ENCODE results near the gene SPATA31C2.
"Not testable (repeated sequence)": the region's sequence is repeated elsewhere in the genome, so short reads cannot be mapped to it uniquely, and the experiment has no call there.

SPATA31C2 gene

DNA sequence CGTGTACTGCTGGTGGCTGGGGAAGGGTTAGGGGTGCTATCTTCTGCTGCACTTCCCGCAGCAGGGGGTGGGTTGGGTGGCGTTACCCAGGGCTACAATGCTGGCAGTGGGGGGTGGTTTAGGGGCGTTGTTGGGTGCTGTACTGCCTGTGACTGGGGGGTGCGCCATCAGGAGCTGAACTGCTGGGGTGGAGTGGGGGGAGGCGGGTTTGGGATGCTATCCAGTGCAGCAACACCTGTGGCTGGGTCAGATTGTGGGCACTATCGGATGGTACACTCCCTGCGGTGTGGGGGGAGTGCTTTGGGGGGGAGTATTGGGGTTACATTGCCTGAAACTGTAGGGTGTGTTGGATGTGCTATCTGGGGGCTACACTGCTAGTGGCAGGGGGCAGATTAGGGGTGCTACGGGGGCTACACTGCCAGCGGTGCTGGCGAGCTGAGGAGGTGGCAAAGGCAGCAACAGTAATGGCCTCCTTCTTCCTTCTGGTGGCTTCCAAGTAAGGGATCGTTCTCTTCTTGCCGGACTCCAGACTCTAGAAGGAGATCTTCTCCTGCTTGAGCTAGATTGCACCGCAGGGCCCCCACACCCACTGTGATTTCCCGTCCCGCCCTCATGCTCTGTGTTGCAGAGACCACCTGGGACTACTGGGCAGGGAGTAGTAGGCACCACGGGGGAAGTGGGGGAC lies 23.9 kb downstream of the SPATA31C2 start:
- H3K4me3 ChIP-seq (ENCODE audit: low read length); H3K27ac ChIP-seq (ENCODE audit: low read depth, low read length); H3K36me3 ChIP-seq (ENCODE audit: control insufficient read depth, insufficient read depth, low read length); H3K9ac ChIP-seq (ENCODE audit: low read length); H3K27me3 ChIP-seq (ENCODE audit: control insufficient read depth, insufficient read depth, low read length); H3K4me1 ChIP-seq (ENCODE audit: control insufficient read depth, insufficient read depth, low read length): not testable (repeated sequence)

- H3K4me3 ChIP-seq (ENCODE audit: low read length); H3K4me1 ChIP-seq (ENCODE audit: control insufficient read depth, insufficient read depth, low read length); H3K27me3 ChIP-seq (ENCODE audit: control insufficient read depth, insufficient read depth, low read length); H3K9ac ChIP-seq (ENCODE audit: low read length); H3K36me3 ChIP-seq (ENCODE audit: control insufficient read depth, insufficient read depth, low read length); H3K27ac ChIP-seq (ENCODE audit: low read depth, low read length): not testable (repeated sequence)
Measured at GRCh38 chr9:88113156-88114130, 24.8 kb downstream of the SPATA31C2 start.

DNA sequence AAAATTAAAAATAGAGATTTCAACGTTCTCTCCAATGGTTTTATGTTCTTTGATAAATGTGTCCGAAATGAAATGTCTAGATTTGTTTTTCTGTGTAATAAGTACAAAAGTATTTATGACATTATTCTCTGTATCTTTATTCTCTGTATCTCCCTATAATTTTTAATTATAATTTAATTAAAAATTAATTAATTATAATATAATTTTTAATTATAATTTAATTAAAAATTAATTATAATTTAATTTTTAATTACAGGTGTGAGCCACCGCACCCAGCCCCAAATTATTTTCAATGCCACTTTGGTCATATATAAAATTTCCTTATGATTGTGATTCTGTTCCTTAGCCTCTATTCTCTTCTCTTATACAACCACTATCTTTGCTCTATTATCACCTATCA lies 28.2 kb downstream of the SPATA31C2 start:
- no peak overlapping the region for H3K4me3 ChIP-seq (ENCODE audit: low read length)
- no peaks in the 10 kb centered on the region for H3K4me1 ChIP-seq (ENCODE audit: control insufficient read depth, insufficient read depth, low read length)
- peaks cover 2% of the 10 kb centered on the region for H3K27me3 ChIP-seq (ENCODE audit: control insufficient read depth, insufficient read depth, low read length)
- H3K27ac ChIP-seq (ENCODE audit: low read depth, low read length), result no peak overlapping the region
- H3K36me3 ChIP-seq (ENCODE audit: control insufficient read depth, insufficient read depth, low read length), result no peaks in the 10 kb centered on the region
- no peak overlapping the region for H3K9ac ChIP-seq (ENCODE audit: low read length)

DNA sequence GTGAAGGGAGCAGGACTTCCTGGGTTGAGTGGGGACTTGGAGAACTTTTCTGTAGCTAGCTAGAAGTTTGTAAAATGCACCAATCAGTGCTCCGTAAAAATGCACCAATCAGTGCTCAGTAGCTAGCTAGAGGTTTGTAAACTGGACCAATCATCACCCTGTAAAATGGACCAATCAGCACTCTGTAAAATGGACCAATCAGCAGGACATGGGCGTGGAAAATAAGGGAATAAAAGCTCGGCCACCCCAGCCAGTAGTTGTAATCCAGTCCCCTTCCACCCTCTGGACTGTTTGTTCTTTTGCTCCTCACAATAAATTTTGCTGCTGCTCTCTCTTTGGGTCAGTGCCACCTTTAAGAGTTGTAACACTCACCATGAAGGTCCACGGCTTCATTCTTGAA lies 29.5 kb downstream of the SPATA31C2 start:
- Histone ChIP-seq H3K27ac (ENCODE audit: low read depth, low read length) (no peak overlapping the region), H3K4me1 (ENCODE audit: control insufficient read depth, insufficient read depth, low read length) (no peaks in the 10 kb centered on the region), H3K27me3 (ENCODE audit: control insufficient read depth, insufficient read depth, low read length) (peaks cover 2% of the 10 kb centered on the region), H3K36me3 (ENCODE audit: control insufficient read depth, insufficient read depth, low read length) (no peaks in the 10 kb centered on the region), H3K9ac (ENCODE audit: low read length) (no peak overlapping the region), H3K4me3 (ENCODE audit: low read length) (no peak overlapping the region)

GRCh38 chr9:88106492-88106891 lies 31.8 kb downstream of the SPATA31C2 start:
- H3K36me3 ChIP-seq (ENCODE audit: control insufficient read depth, insufficient read depth, low read length), result no peaks in the 10 kb centered on the region
- H3K27ac ChIP-seq (ENCODE audit: low read depth, low read length), result no peak overlapping the region
- H3K4me3 ChIP-seq (ENCODE audit: low read length), result no peak overlapping the region
- peaks cover 2% of the 10 kb centered on the region for H3K27me3 ChIP-seq (ENCODE audit: control insufficient read depth, insufficient read depth, low read length)
- H3K9ac ChIP-seq (ENCODE audit: low read length), result no peak overlapping the region
- no peaks in the 10 kb centered on the region for H3K4me1 ChIP-seq (ENCODE audit: control insufficient read depth, insufficient read depth, low read length)

GRCh38 chr9:88092797-88093331 lies 45.4 kb downstream of the SPATA31C2 start:
- H3K27ac ChIP-seq (ENCODE audit: low read depth, low read length), result no peak overlapping the region
- H3K4me3 ChIP-seq (ENCODE audit: low read length), result no peak overlapping the region
- H3K9ac ChIP-seq (ENCODE audit: low read length), result no peak overlapping the region
- no peaks in the 10 kb centered on the region for H3K27me3 ChIP-seq (ENCODE audit: control insufficient read depth, insufficient read depth, low read length)
- no peaks in the 10 kb centered on the region for H3K36me3 ChIP-seq (ENCODE audit: control insufficient read depth, insufficient read depth, low read length)
- no peaks in the 10 kb centered on the region for H3K4me1 ChIP-seq (ENCODE audit: control insufficient read depth, insufficient read depth, low read length)

DNA sequence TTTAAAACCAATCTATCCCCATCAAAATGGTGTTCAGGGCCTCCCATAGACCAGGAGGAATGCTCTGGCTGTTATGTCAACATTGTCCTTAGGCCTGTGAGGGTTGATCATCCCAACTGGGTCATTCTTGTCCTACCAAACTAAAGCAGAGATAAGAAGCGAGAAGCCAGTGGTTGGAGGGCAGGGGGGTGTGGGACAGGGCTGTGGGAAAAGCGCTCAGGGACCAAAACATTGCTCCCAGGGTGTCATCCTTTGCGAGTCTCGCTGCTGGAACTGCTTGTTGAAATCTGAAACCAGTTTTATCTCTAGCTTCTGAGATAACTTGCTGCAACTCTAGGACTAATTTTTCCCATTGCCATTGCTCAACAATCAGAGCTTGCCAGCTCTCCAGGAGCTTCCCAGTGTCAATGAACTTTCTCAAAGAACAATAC lies 48.1 kb downstream of the SPATA31C2 start:
- H3K4me1 ChIP-seq (ENCODE audit: control insufficient read depth, insufficient read depth, low read length), result no peaks in the 10 kb centered on the region
- H3K27ac ChIP-seq (ENCODE audit: low read depth, low read length), result no peak overlapping the region
- H3K4me3 ChIP-seq (ENCODE audit: low read length), result no peak overlapping the region

DNA sequence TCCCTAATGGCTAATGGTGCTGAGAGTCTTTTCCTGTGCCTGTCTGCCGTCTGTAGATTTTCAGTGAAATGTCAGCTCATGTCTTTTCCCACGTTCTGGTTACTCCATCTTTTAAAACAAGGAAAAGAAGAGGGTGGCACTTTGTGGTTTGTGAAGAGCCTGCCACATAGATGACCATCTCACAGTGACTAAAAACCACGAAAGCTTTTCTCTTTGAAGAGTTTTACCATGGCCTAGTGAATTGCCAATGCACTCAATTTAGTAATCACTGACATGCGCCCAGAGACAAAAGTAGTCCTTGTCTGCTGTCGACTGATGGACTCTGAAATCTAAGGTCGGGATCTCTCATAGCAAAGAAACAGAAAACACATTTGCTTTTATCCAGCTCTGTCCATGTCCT lies 50.4 kb downstream of the SPATA31C2 start:
- Histone ChIP-seq H3K27me3 (ENCODE audit: control insufficient read depth, insufficient read depth, low read length) (no peaks in the 10 kb centered on the region), H3K4me1 (ENCODE audit: control insufficient read depth, insufficient read depth, low read length) (no peaks in the 10 kb centered on the region), H3K36me3 (ENCODE audit: control insufficient read depth, insufficient read depth, low read length) (no peaks in the 10 kb centered on the region), H3K4me3 (ENCODE audit: low read length) (no peak overlapping the region), H3K27ac (ENCODE audit: low read depth, low read length) (no peak overlapping the region), H3K9ac (ENCODE audit: low read length) (no peak overlapping the region)

More for the DNA sequence above, 48.1 kb downstream of the SPATA31C2 start:
- H3K9ac ChIP-seq (ENCODE audit: low read length), result no peak overlapping the region
- H3K27me3 ChIP-seq (ENCODE audit: control insufficient read depth, insufficient read depth, low read length), result no peaks in the 10 kb centered on the region
- H3K36me3 ChIP-seq (ENCODE audit: control insufficient read depth, insufficient read depth, low read length), result no peaks in the 10 kb centered on the region

GRCh38 chr9:88085476-88085875 lies 52.8 kb downstream of the SPATA31C2 start:
- Histone ChIP-seq H3K27me3 (ENCODE audit: control insufficient read depth, insufficient read depth, low read length) (no peaks in the 10 kb centered on the region), H3K4me3 (ENCODE audit: low read length) (no peak overlapping the region), H3K9ac (ENCODE audit: low read length) (no peak overlapping the region), H3K36me3 (ENCODE audit: control insufficient read depth, insufficient read depth, low read length) (no peaks in the 10 kb centered on the region), H3K27ac (ENCODE audit: low read depth, low read length) (no peak overlapping the region), H3K4me1 (ENCODE audit: control insufficient read depth, insufficient read depth, low read length) (no peaks in the 10 kb centered on the region)

DNA sequence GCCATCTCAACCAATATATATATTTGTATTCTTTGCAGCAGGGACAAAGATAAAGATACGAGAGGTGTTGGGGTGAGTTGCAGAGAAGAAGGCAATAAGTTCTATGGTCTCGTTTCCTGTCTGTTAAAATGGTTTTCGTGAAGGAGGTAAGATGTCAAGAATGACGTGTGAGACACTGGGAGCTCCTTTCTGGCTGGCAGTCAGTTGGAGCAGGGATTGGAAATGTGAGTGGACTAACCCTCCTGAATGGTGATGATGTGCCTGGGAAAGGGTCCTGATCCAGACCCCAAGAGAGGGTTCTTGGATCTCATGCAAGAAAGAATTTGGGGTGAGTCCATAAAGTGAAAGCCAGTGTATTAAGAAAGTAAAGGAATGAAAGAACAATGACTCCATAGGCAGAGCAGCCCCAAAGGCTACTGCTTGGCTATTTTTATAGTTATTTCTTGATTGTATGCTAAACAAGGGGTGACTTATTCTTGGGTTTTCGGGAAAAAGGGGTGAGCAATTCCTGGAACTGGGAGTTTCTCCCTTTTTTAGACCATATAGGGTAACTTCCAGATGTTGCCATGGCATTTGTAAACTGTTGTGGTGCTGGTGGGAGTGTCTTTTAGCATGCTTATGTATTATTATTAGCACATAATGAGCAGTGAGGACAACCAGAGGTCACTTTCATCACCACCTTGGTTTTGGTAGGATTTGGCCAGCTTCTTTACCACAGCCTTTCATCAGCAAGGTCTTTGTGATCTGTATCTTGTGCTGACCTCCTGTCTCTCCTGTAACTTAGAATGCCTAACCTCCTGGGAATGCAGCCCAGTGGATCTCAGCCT lies 53.7 kb downstream of the SPATA31C2 start:
- no peaks in the 10 kb centered on the region for H3K4me1 ChIP-seq (ENCODE audit: control insufficient read depth, insufficient read depth, low read length)
- H3K36me3 ChIP-seq (ENCODE audit: control insufficient read depth, insufficient read depth, low read length), result no peaks in the 10 kb centered on the region
- H3K27me3 ChIP-seq (ENCODE audit: control insufficient read depth, insufficient read depth, low read length), result no peaks in the 10 kb centered on the region
- H3K9ac ChIP-seq (ENCODE audit: low read length), result no peak overlapping the region
- no peak overlapping the region for H3K4me3 ChIP-seq (ENCODE audit: low read length)
- no peak overlapping the region for H3K27ac ChIP-seq (ENCODE audit: low read depth, low read length)

Data from rectal smooth muscle tissue (tissue), 1 donor.